ENCODE results near the gene MLLT3. TPM values are rescaled to one million over a fixed set of nuclear protein-coding genes. Genes with fewer than 3 reads are reported as not detected.

The MLLT3 gene
- total RNA-seq (2021; fragmentation: NEBNext Ultra II Directional; extraction: Animal tissue kit (Norgen Biotek cat#: 25700)) (8.1 and 9.6 TPM in 2 replicates), polyA plus RNA-seq (2011; rRNA removed) (3.0 and 5.9 TPM in 2 replicates), polyA minus RNA-seq (2011; rRNA and poly(A)+ RNA removed) (13.2 and 14.0 TPM in 2 replicates)
- polyA plus RNA-seq (2011; cell fraction: cytosol; rRNA removed): 6.0 TPM
- 3.9 TPM for polyA plus RNA-seq (2011; cell fraction: nucleus; rRNA removed)
- 6.1 to 11.4 TPM (median 9.6 TPM) in 4 replicates for polyA plus RNA-seq (2012, experiment 1 of 2)
- polyA plus RNA-seq (2012, experiment 2 of 2): 1.2 TPM
- polyA plus RNA-seq (2013, experiment 1 of 2): 4.7 TPM
- 4.3 TPM for polyA plus RNA-seq (2013, experiment 2 of 2)
- 6.3 TPM for polyA minus RNA-seq (2011; cell fraction: cytosol; rRNA and poly(A)+ RNA removed)
- 12.1 TPM for polyA minus RNA-seq (2011; cell fraction: nucleus; rRNA and poly(A)+ RNA removed)
- long read RNA-seq, experiment 1, partial matches to known transcripts: 1 of 3 reads
- long read RNA-seq, experiment 1, other reads (novel, unspliced or antisense): 2 of 3 reads
- long read RNA-seq, experiment 2, full-length matches to known transcripts: 1 of 6 reads
- long read RNA-seq, experiment 2, partial matches to known transcripts: 3 of 6 reads
- long read RNA-seq, experiment 2, other reads (novel, unspliced or antisense): 2 of 6 reads

GRCh38 chr9:20622330-20623020 lies at the start of gene MLLT3:
MLLT3 (minus strand) TSS chr9:20622499.
- Histone ChIP-seq H2BK5ac (ENCODE audit: low read depth, low read length) (no peak within 1 kb of the TSS), H2AFZ (ENCODE audit: low read length) (peak within 1 kb of the TSS; percentile 27; the same call in 1 of the 2 replicates), H2BK20ac (ENCODE audit: low read length) (no peak within 1 kb of the TSS), H3K9me3 (ENCODE audit: insufficient read depth in 2 of 2, low read depth in 1 of 2, low read length in 1 of 2) (no peaks in the 10 kb centered on the region), H3K79me1 (ENCODE audit: low read depth, low read length) (no peaks in the 10 kb centered on the region), H2BK15ac (ENCODE audit: low read length) (no peak within 1 kb of the TSS), H4K91ac (replicated peaks; ENCODE audit: insufficient read length, low read length) (no peak within 1 kb of the TSS), H4K20me1 (replicated peaks in 1 of 2; ENCODE audit: control insufficient read depth in 1 of 2, insufficient read depth in 2 of 2, low read length in 2 of 2) (peaks cover 0 to 5% of the 10 kb centered on the region in 2 experiments), H2BK12ac (ENCODE audit: low read depth, low read length) (no peak within 1 kb of the TSS), H3K18ac (ENCODE audit: extremely low read depth, low read length) (no peak within 1 kb of the TSS), H3K23ac (ENCODE audit: insufficient read length) (no peak within 1 kb of the TSS), H4K8ac (ENCODE audit: extremely low read depth, insufficient read depth, low read length) (peak within 1 kb of the TSS; percentile 1; the same call in 1 of the 2 replicates), H4K5ac (ENCODE audit: insufficient read length, low read depth, low read length) (peak within 1 kb of the TSS; percentile 57), H2AK5ac (ENCODE audit: low read depth, low read length) (no peak within 1 kb of the TSS), H2BK120ac (replicated peaks; ENCODE audit: low read depth, low read length) (no peak within 1 kb of the TSS), H3K23me2 (ENCODE audit: low read depth, low read length) (peaks cover 28% of the 10 kb centered on the region), H3K9ac (replicated peaks in 1 of 4; ENCODE audit: extremely low read depth in 1 of 4, low read depth in 3 of 4, low read length in 3 of 4) (no peak within 1 kb of the TSS; a peak in 1 of 7 replicates), H3K27me3 (replicated peaks in 1 of 4; ENCODE audit: control insufficient read depth in 3 of 4, extremely low read depth in 1 of 4, insufficient read depth in 3 of 4, low read length in 3 of 4) (peaks cover 11 to 51% (median 40%) of the 10 kb centered on the region in 4 experiments), H3K4me1 (replicated peaks in 1 of 4; ENCODE audit: control insufficient read depth in 3 of 4, insufficient read depth in 4 of 4, low read length in 3 of 4) (peaks cover 0 to 17% (median 3%) of the 10 kb centered on the region in 4 experiments; a peak in 5 of 7 replicates), H3K4ac (replicated peaks; ENCODE audit: insufficient read length, low read depth, low read length) (no peak within 1 kb of the TSS), H3K14ac (ENCODE audit: insufficient read length) (no peak within 1 kb of the TSS), H3K27ac (ENCODE audit: low read depth, low read length) (no peak within 1 kb of the TSS), H3K4me2 (ENCODE audit: insufficient read depth in 1 of 2, low read depth in 2 of 2, low read length in 2 of 2) (peak within 1 kb of the TSS; percentile 96 to 98), H3K4me3 (ENCODE audit: extremely low read depth in 1 of 4, insufficient read depth in 2 of 4, low read depth in 3 of 4, low read length in 4 of 4) (peak within 1 kb of the TSS; percentile 67 to 97 (median 80)), H3K36me3 (ENCODE audit: control insufficient read depth in 2 of 4, insufficient read depth in 4 of 4, low read length in 3 of 4) (no peaks in the 10 kb centered on the region), H3K79me2 (ENCODE audit: control insufficient read depth in 1 of 2, insufficient read depth in 2 of 2, low read length in 2 of 2) (no peaks in the 10 kb centered on the region), H3K56ac (replicated peaks; ENCODE audit: insufficient read length, low read depth, low read length) (no peak within 1 kb of the TSS)
- FAIRE-seq (no peak), DNase-seq (ENCODE audit: low read depth in 1 of 2, low spot score in 2 of 2) (peak; percentile 84 to 93)
- POLR2A ChIA-PET (ENCODE audit: partially characterized antibody): interaction anchor here (0.6 to 2.0 kb wide), 7 partner anchors 8 to 132 kb away, joined by 3 to 7 read pairs (median 3); partner anchors contain the start of gene FOCAD
- 0% methylated on average over 27 of the region's 41 CpGs; no CpG with 5 or more reads in 1 of the 2 experiments for WGBS, 2 experiments (ENCODE audit: extremely low coverage in 1 of 2, insufficient coverage in 1 of 2, insufficient read length in 1 of 2, insufficient replicate concordance in 2 of 2, low coverage in 1 of 2, low lambda C conversion rate in 2 of 2, missing lambda C conversion rate in 1 of 2)
- CTCF ChIA-PET (ENCODE audit: partially characterized antibody): interaction anchor here (0.6 to 1.5 kb wide), 17 partner anchors 10 to 496 kb away, joined by 3 to 7 read pairs (median 3); partner anchors contain the start of gene FOCAD
- peak; percentile 25; the same call in 1 of the 2 replicates for TF ChIP-seq TBP (IDR thresholded peaks at IDR 0.05; ENCODE audit: low read depth, low read length)
- no peak for TF ChIP-seq CBX5 (IDR thresholded peaks at IDR 0.05; ENCODE audit: low read depth, low read length)
- TF ChIP-seq YY1 (IDR thresholded peaks at IDR 0.05; ENCODE audit: low read depth, low read length): 0 out of 2 replicates have a peak, but pooled peaks have one; percentile 42
- TF ChIP-seq ASH2L (IDR thresholded peaks at IDR 0.05; ENCODE audit: low read length): peak; percentile 59
- 0 out of 3 replicates have a peak, but pooled peaks of 1 of the 2 experiments have one; percentile 39 for TF ChIP-seq POLR2A (IDR thresholded peaks at IDR 0.05; ENCODE audit: control extremely low read depth in 1 of 2, low read depth in 2 of 2, low read length in 2 of 2)
- TF ChIP-seq CREB1 (IDR thresholded peaks at IDR 0.05): 0 out of 2 replicates have a peak, but pooled peaks have one; percentile 6
- TF ChIP-seq E2F6 (IDR thresholded peaks at IDR 0.05): 0 out of 2 replicates have a peak, but pooled peaks have one; percentile 13
- peak; percentile 73 for TF ChIP-seq NRF1 (IDR thresholded peaks at IDR 0.05; ENCODE audit: low read depth, low read length)
- TF ChIP-seq RFX5 (IDR thresholded peaks at IDR 0.05; ENCODE audit: borderline replicate concordance, low read depth, low read length): no peak

Measured in H1 (cell line).